Glutamatergic neuron (in vitro differentiated cells): ENCODE data around the gene FTCD. TPM values are rescaled to one million over a fixed set of nuclear protein-coding genes. Genes with fewer than 3 reads are reported as not detected.
"Not testable (repeated sequence)": the region's sequence is repeated elsewhere in the genome, so short reads cannot be mapped to it uniquely, and the experiment has no call there.

Experiments
- DNase-seq: peaks from one replicate; pipeline ENCODE4 v3.0.0; 2022
- H3K27ac Mint-ChIP-seq: one replicate; pipeline ENCODE4 v1.8.0; 2020; ENCODE audit warnings: mild to moderate bottlenecking, mixed read lengths, inconsistent platforms; ENCODE audit not compliant: unreplicated experiment
- H3K27me3 Mint-ChIP-seq: one replicate; pipeline ENCODE4 v1.8.0; 2020; ENCODE audit warnings: mild to moderate bottlenecking, moderate library complexity, mixed read lengths, inconsistent platforms; ENCODE audit not compliant: unreplicated experiment
- H3K36me3 Mint-ChIP-seq: one replicate; pipeline ENCODE4 v1.8.0; 2020; ENCODE audit warnings: mild to moderate bottlenecking, mixed read lengths, inconsistent platforms; ENCODE audit not compliant: unreplicated experiment
- H3K4me1 Mint-ChIP-seq: one replicate; pipeline ENCODE4 v1.8.0; 2020; ENCODE audit warnings: mild to moderate bottlenecking, low read depth, mixed read lengths, inconsistent platforms; ENCODE audit not compliant: unreplicated experiment
- H3K4me3 Mint-ChIP-seq: one replicate; pipeline ENCODE4 v1.8.0; 2020; ENCODE audit warnings: mild to moderate bottlenecking, mixed read lengths, inconsistent platforms; ENCODE audit not compliant: unreplicated experiment
- H3K9me3 Mint-ChIP-seq: one replicate; pipeline ENCODE4 v1.8.0; 2020; ENCODE audit warnings: mild to moderate bottlenecking, moderate library complexity, mixed read lengths, inconsistent platforms; ENCODE audit not compliant: unreplicated experiment
- CTCF ChIP-seq: fragments of 200-600 bp; sonication (generic); IDR thresholded peaks from one replicate; pipeline ENCODE4 v1.5.0; 2021; ENCODE audit not compliant: partially characterized antibody, unreplicated experiment
- total RNA-seq: library from RNA; stranded (reverse); fragmentation: NEBNext Ultra II Directional; extraction: Animal tissue kit (Norgen Biotek cat#: 25700); gene quantifications from one replicate; pipeline ENCODE4 v1.2.1, GENCODE V29; 2021; ENCODE audit not compliant: unreplicated experiment

Gene FTCD
- total RNA-seq, 1 donor from 2014 or later, result 13.4 TPM

DNA sequence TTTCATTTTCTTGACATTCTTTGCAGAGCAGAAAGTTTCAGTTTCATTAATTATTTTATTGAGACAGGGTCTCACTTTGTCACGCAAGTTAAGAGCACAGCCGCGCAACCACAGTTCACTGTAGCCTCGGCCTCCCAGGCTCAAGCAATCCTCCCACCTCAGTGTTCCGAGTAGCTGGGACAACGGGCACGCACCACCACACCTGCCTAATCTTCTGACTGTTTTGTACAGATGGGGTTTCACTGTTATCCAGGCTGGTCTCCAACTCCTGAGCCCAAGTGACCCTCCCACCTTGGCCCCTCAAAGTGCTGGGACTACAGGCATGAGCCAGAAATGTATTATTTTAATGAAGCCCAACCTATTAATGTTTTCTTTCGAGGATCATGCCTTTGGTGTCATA, 31.9 kb upstream of the FTCD start:
- H3K9me3 Mint-ChIP-seq, result peaks cover 22% of the 10 kb centered on the region

GRCh38 chr21:46185716-46186115, 30.3 kb upstream of the FTCD start:
- H3K4me3 Mint-ChIP-seq, result peak overlapping the region; percentile 89
- H3K27ac Mint-ChIP-seq, result peak overlapping the region; percentile 62
- peaks cover 18% of the 10 kb centered on the region for H3K9me3 Mint-ChIP-seq
- DNase-seq, result no peak
- H3K27me3 Mint-ChIP-seq, result peaks cover 17% of the 10 kb centered on the region
- no peak for TF ChIP-seq CTCF
- H3K4me1 Mint-ChIP-seq, result peaks cover 32% of the 10 kb centered on the region
- H3K36me3 Mint-ChIP-seq, result no peaks in the 10 kb centered on the region

More for the DNA sequence above, 31.9 kb upstream of the FTCD start:
- no peak for TF ChIP-seq CTCF
- peaks cover 22% of the 10 kb centered on the region for H3K27me3 Mint-ChIP-seq
- no peak overlapping the region for H3K4me3 Mint-ChIP-seq
- no peaks in the 10 kb centered on the region for H3K36me3 Mint-ChIP-seq
- H3K27ac Mint-ChIP-seq, result peak overlapping the region; percentile 97
- no peak for DNase-seq
- H3K4me1 Mint-ChIP-seq, result peaks cover 40% of the 10 kb centered on the region

DNA sequence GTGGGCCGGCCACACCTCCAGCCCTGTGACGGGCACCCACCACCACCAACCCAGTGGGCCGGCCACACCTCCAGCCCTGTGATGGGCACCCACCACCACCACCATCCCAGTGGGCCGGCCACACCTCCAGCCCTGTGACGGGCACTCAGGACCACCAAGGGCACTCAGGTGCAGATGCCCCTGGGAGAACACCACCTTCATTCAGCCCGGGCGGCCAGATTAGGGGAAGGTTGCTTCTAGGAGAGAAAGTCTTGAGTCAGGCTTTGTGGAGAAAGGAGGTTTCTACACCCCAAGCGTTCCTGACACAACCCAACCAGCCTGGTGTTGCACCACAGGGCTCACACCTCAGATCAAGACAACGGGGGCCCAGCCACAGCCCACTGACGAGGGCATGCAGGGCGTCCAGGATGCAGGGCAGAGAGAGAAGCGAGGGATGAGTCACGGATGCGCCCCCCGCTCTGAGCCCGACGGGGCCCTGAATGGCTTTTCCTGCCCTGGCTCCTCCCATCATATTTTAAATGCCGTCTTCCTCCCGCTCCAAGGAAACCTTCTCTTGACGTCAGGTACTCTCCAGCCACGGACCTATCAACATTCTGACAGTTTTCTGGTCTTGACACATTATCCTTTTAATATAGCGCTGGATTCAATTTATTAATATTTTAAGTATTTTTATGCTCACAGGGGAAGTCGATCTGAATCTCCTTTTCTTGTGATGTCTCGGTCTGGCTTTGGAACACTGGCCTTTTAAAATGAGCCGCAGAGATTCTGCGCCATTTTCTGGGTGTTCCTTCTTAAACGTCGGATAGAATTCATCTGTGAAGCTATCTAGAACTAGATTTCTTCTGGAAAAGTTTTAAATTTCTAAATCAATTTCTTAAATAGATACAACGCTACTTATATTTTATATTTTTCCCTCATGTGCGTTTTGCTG, 29.5 kb upstream of the FTCD start:
- peaks cover 18% of the 10 kb centered on the region for H3K9me3 Mint-ChIP-seq
- no peaks in the 10 kb centered on the region for H3K36me3 Mint-ChIP-seq
- H3K27ac Mint-ChIP-seq, result peak overlapping the region; percentile 92
- H3K4me3 Mint-ChIP-seq, result peak overlapping the region; percentile 89
- H3K4me1 Mint-ChIP-seq, result peaks cover 29% of the 10 kb centered on the region
- no peak for TF ChIP-seq CTCF
- peak; percentile 76 for DNase-seq
- H3K27me3 Mint-ChIP-seq, result peaks cover 13% of the 10 kb centered on the region

GRCh38 chr21:46183910-46184624, 28.7 kb upstream of the FTCD start, which contains the start of gene SPATC1L:
Gene SPATC1L, minus strand, starts transcription at chr21:46184459. Its CDS starts 1,643 bp downstream, at chr21:46182816.
- Mint-ChIP-seq H3K27me3 (peaks cover 11% of the 10 kb centered on the region), H3K9me3 (peaks cover 16% of the 10 kb centered on the region), H3K36me3 (no peaks in the 10 kb centered on the region), H3K4me1 (peaks cover 22% of the 10 kb centered on the region), H3K4me3 (peak within 1 kb of the TSS; percentile 91), H3K27ac (peak within 1 kb of the TSS; percentile 97)
- TF ChIP-seq CTCF, result no peak
- peak; percentile 74 for DNase-seq

DNA sequence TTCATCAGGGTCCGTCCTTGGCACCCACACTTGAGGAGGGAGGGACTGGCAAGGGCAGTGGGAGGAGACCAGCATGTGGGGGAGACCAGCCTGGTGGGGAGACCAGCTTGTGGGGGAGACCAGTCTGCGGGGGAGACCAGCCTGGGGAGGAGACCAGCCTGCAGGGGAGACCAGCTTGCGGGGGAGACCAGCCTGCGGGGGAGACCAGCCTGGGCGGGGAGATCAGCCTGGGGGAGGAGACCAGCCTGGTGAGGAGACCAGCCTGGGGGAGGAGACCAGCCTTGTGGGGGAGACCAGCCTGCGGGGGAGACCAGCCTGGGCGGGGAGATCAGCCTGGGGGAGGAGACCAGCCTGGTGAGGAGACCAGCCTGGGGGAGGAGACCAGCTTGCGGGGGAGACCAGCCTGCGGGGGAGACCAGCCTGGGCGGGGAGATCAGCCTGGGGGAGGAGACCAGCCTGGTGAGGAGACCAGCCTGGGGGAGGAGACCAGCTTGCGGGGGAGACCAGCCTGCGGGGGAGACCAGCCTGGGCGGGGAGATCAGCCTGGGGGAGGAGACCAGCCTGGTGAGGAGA, 28.0 kb upstream of the FTCD start:
- H3K36me3 Mint-ChIP-seq, DNase-seq, H3K27me3 Mint-ChIP-seq: not testable (repeated sequence)
- H3K27ac Mint-ChIP-seq, result peak overlapping the region; percentile 97
- H3K9me3 Mint-ChIP-seq, result peaks cover 13% of the 10 kb centered on the region
- peaks cover 17% of the 10 kb centered on the region for H3K4me1 Mint-ChIP-seq
- peak overlapping the region; percentile 91 for H3K4me3 Mint-ChIP-seq
